ENCODE results near the gene PRMT3. TPM values are rescaled to one million over a fixed set of nuclear protein-coding genes. Genes with fewer than 3 reads are reported as not detected.
"Not testable (repeated sequence)": the region's sequence is repeated elsewhere in the genome, so short reads cannot be mapped to it uniquely, and the experiment has no call there.

The PRMT3 gene
- total RNA-seq, 1 experiment from 2014 or later, result 23.6 TPM

GRCh38 chr11:20373568-20374209 is 13.8 kb upstream of the PRMT3 start:
- DNase-seq (ENCODE audit: low read depth), result no peak

- peak; percentile 41 for DNase-seq (ENCODE audit: low read depth)
Observed at GRCh38 chr11:20374741-20375300, 12.7 kb upstream of the PRMT3 start.

GRCh38 chr11:20376162-20376730 is 11.3 kb upstream of the PRMT3 start:
- DNase-seq (ENCODE audit: low read depth), result no peak

- not testable (repeated sequence) for DNase-seq (ENCODE audit: low read depth)
Observed at GRCh38 chr11:20385996-20386395, 1.5 kb upstream of the PRMT3 start.

- DNase-seq (ENCODE audit: low read depth), result peak; percentile 10
Observed at GRCh38 chr11:20388096-20389055, 860 bp downstream of the PRMT3 start.

GRCh38 chr11:20397281-20397680 is 9.8 kb downstream of the PRMT3 start:
- peak; percentile 57 for DNase-seq (ENCODE audit: low read depth)

- no peak for DNase-seq (ENCODE audit: low read depth)
Observed at GRCh38 chr11:20399498-20399897, 12.0 kb downstream of the PRMT3 start.

- no peak for DNase-seq (ENCODE audit: low read depth)
Observed at GRCh38 chr11:20403059-20403458, 15.5 kb downstream of the PRMT3 start.

GRCh38 chr11:20406484-20406883 is 19.0 kb downstream of the PRMT3 start:
- no peak for DNase-seq (ENCODE audit: low read depth)

GRCh38 chr11:20407344-20407743 is 19.8 kb downstream of the PRMT3 start:
- no peak for DNase-seq (ENCODE audit: low read depth)

GRCh38 chr11:20415432-20415831 is 27.9 kb downstream of the PRMT3 start:
- DNase-seq (ENCODE audit: low read depth), result no peak

- no peak for DNase-seq (ENCODE audit: low read depth)
Observed at GRCh38 chr11:20417771-20418170, 30.3 kb downstream of the PRMT3 start.

GRCh38 chr11:20421946-20422345 is 34.4 kb downstream of the PRMT3 start:
- no peak for DNase-seq (ENCODE audit: low read depth)

- DNase-seq (ENCODE audit: low read depth), result no peak
Observed at GRCh38 chr11:20429216-20429615, 41.7 kb downstream of the PRMT3 start.

GRCh38 chr11:20438637-20439036 is 51.1 kb downstream of the PRMT3 start:
- no peak for DNase-seq (ENCODE audit: low read depth)

- peak; percentile 41 for DNase-seq (ENCODE audit: low read depth)
Observed at GRCh38 chr11:20443596-20443995, 56.1 kb downstream of the PRMT3 start.

GRCh38 chr11:20444535-20444934 is 57.0 kb downstream of the PRMT3 start:
- DNase-seq (ENCODE audit: low read depth), result no peak

GRCh38 chr11:20448834-20449233 is 61.3 kb downstream of the PRMT3 start:
- no peak for DNase-seq (ENCODE audit: low read depth)

- no peak for DNase-seq (ENCODE audit: low read depth)
Observed at GRCh38 chr11:20450829-20451228, 63.3 kb downstream of the PRMT3 start.

- no peak for DNase-seq (ENCODE audit: low read depth)
Observed at GRCh38 chr11:20451568-20451967, 64.1 kb downstream of the PRMT3 start.

- DNase-seq (ENCODE audit: low read depth), result no peak
Observed at GRCh38 chr11:20452585-20452984, 65.1 kb downstream of the PRMT3 start.

GRCh38 chr11:20453657-20454316 is 66.3 kb downstream of the PRMT3 start:
- DNase-seq (ENCODE audit: low read depth), result no peak
